Cortex of kidney (tissue), 1 donor: ENCODE measurements around the gene RALGAPA1.
"Not testable (repeated sequence)": the region's sequence is repeated elsewhere in the genome, so short reads cannot be mapped to it uniquely, and the experiment has no call there.

Experiments
- DNase-seq: peaks from one replicate; lab custom pipeline; 2025; lab: John Stamatoyannopoulos, UW

The RALGAPA1 gene

DNA sequence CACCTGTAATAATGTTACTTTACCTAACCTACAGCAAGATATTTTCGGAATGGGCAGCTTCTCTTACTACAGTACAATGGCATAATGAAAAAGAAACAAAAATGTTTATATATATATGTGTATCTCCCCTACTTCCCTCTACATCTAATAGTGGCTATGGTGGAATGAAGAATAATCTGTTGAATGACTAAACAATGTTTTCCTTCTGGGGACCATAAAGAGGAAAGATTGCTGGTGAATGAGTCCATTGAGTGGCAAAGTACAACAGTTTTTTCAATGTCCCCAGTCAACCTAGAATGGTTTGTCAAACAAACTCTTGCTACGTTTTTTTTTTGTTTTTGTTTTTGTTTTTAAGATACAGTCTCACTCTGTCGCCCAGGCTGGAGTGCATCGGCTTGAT is 47.2 kb downstream of the RALGAPA1 start:
- DNase-seq, result no peak

GRCh38 chr14:35760143-35760542 is 49.0 kb downstream of the RALGAPA1 start:
- DNase-seq, result no peak

- DNase-seq, result no peak
These were observed 50.5 kb downstream of the RALGAPA1 start for GRCh38 chr14:35758523-35759129.

DNA sequence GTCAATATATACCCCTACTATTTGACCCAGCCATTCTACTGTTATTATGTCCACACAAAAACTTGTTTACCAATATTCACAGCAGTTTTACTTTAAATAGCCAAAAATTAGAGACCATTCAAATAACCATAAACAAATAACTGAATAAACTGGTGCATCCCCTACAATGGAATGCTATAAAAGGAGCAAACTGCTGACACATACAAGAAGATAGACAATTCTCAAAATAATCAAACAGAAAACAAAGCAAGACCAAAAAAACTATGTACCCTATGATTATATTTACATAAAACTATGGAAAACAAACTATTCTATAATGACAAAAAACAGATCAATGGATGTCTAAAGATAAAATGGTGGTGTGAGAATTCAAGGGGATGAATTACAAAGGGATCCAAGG is 54.4 kb downstream of the RALGAPA1 start:
- DNase-seq, result no peak

DNA sequence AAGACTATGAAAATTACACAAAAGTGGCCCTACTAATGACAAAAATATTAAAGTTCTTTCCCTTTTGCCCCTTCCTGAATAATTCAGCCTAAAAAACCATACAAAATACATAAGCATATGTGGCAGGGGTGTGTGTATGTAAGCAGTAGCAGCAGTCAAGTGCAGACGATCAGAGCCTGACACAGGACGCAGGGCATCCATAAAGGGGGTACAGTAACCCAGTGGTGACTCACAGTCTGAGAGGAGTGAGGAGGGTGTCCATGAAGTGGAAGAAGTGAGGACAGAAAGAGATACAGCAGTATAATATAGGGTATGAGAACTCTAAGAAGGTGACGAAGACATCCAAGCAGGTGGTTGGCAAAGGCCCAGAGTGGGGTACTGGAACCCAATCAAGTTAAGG is 56.7 kb downstream of the RALGAPA1 start:
- DNase-seq, result no peak

DNA sequence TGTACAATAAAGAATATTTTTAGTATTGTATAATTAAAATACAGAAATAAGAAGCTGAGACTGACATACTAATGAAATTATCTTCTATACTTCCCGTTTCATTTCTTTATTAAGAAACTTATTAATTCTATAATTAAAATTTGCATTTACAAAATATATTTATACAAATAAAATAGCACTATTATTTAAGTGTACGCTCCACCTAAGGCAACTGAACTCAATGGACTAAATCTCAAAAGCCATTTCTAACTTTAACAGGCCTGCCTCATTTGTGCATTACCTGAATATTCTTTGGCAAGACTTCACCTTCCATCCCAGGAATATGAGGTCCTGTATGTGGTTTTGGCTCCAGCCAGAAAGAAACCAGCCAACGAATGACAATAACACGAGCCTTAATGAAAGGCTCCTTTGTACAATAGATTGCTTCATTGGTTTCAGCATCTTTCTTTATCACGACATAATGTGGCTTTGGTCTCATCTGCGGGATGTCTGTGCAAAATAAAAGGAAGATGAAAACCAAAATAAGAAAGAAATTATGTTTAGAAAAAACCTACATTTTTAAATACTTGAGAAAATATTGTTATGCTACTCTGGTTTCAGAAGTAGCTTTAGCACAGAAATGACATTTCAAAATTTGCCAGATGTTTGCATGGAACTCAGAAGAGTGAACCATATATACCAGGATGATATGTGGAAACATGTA is 58.7 kb downstream of the RALGAPA1 start:
- DNase-seq, result no peak

DNA sequence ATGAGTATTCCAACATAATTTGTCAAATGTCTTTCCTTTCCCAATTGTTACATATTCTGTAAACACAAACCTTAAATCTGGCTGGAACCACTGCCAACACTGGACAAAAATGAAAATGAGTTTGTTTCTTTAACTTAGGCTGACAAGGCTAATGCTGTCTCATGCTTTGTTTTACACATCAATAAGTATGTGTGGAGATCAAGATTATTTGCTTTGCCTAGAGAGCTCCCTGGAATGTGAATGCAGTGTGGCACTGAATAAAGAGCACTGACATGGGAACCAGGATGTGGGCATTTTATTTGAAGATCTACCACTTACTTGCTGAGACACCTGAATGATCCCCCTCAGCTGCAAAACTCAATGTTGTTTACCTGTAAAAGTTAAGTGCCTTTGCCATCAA is 61.7 kb downstream of the RALGAPA1 start:
- no peak for DNase-seq

- no peak for DNase-seq
These were observed 66.7 kb downstream of the RALGAPA1 start for GRCh38 chr14:35742442-35742841.

GRCh38 chr14:35742032-35742371 is 67.1 kb downstream of the RALGAPA1 start:
- DNase-seq, result no peak

DNA sequence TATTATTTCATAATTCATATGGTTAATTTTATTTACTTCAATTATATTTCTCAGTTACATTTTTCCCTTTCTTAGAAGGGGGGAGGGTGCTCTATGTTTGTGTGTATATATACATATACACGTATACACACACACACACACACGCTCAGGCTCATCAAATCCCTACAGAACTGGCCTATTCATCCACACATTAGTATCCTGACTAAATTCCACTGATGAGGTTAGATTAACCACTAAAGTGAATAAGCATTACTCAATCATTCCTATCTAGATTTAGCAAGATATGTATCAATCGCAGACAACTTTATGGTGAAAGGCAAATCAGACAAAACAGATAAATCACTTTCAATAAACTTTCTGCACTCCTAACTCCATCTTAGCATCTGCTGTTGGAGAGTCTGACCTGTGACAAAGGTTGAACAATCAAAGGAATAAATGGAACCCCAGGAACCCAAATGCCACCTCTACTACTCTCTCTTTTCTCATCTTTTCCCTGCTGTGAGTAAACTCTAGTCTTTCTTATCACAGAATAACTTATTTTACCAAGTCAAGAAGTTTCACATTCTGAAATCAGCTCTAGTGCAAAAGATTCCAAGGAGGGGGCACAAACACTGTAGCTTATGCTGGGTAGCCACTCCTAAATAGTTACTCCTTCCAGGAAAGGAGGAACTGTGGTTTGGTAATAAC is 67.6 kb downstream of the RALGAPA1 start:
- DNase-seq, result no peak

DNA sequence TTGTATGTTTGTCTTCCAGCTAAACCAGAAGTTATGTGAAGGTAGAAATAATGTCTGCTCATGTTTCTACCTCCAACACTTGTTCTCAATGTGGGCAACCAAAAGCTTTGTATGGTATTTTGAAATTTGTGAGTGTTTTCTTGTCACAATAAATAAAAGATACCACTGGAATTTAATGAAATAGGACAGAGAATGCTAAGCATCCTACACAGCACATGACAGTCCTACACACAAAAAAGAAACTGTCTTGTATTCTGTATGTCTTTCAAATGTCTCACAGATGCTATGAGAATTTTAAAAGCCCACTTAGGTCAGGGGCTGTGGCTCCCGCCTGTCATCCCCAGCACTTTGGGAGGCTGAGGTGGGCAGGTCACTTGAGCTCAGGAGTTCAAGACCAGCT is 68.9 kb downstream of the RALGAPA1 start:
- no peak for DNase-seq

DNA sequence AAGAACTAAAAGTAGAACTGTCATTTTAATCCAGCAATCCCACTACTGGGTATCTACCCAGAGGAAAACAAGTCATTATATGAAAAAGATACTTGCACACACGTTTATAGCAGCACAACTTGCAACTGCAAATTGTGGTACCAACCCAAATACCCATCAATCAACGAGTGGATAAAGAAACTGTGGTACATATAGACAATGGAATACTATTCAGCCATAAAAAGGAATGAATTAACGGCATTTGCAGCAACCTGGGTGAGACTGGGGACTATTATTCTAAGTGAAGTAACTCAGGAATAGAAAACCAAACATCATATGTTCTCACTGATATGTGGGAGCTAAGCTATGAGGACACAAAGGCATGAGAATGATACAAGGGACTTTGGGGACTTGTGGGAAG is 73.9 kb downstream of the RALGAPA1 start:
- DNase-seq, result not testable (repeated sequence)

- not testable (repeated sequence) for DNase-seq
These were observed 75.6 kb downstream of the RALGAPA1 start for GRCh38 chr14:35733510-35733909.

- no peak for DNase-seq
These were observed 78.2 kb downstream of the RALGAPA1 start for GRCh38 chr14:35730871-35731270.

DNA sequence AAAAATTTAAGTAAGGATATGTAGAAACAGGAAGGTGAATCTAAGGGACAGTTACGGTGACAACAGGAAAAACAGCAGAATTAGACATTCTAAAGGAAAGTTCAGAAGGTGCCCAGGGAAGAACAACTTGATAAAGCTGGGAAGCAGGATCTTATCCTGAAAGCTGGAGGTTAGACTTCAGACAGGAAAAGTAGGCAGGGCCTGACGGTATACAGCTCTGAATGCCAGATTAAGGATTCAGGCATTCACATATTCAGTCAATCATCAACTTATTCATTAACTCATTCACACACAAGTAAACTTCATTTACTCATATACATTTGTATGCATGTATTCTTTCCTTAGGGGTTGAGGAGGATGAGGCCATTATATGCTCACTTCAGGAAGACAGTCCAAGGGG is 81.3 kb downstream of the RALGAPA1 start:
- no peak for DNase-seq

- no peak for DNase-seq
These were observed 83.2 kb downstream of the RALGAPA1 start for GRCh38 chr14:35725930-35726329.

DNA sequence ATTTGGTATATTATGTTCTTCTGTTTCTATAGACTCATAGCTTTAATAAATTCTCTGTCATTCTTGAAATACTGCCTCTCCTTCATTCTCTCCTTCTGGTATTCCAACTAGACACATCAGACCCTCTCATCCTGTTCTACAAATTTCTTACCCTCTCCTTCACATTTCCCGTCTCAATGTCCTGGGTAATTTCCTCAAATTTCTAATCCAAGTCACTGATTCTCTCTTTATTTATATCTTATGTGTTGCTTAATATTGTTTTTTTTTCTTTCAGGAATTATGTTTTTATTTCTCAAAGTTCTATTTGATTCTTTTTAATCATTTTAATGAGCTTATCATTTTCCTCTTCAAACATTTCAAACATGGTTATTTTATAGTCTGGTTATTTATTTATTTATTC is 94.0 kb downstream of the RALGAPA1 start:
- DNase-seq, result no peak

GRCh38 chr14:35712466-35712865 is 96.6 kb downstream of the RALGAPA1 start:
- no peak for DNase-seq

DNA sequence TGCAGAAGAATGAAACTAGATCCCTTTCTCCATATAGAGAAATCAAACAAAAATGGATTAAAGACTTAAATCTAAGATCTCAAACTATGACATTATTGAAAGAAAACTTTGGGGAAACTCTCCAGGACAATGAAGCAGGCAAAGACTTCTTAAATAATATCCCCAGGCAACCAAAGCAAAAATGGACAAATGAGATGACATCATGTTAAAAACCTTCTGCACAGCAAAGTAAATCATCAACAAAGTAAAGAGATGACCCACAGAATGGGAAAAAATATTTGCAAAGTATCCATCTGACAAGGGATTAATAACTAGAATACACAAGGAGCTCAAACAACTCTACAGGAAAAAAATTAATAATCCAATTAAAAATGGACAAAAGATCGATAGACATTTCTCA is 101.0 kb downstream of the RALGAPA1 start:
- DNase-seq, result no peak

GRCh38 chr14:35705636-35706035 is 103.5 kb downstream of the RALGAPA1 start:
- no peak for DNase-seq

DNA sequence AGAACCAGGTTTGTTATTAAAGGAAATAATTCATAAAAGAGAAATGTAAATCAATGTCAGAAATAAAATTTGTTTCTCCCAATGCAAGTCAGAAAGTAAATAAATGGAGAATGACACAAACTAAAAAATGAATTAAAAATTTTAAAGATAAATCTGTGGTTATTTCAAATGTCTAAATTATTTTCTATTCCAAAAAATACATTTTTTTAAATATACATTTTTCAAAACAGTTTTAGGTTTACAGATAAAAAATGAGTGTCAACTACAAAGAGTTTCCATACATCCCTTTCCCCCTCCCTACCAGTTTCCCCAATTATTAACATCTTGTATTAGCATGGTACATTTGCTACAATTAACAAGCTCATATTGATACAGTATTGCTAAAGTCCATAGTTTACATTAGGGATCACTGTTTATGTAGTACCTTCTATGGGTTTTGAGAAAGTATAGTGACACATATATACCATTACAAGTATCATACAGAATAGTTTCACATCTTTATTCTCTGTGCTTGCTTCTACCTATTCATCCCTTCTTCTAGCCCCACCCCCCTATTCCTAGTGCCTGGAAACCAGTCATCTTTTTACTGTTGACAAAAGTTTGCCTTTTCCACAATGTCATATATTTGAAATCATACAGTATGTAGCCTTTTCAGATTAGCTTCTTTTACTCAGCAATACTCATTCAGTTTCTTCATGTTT is 104.2 kb downstream of the RALGAPA1 start:
- no peak for DNase-seq

DNA sequence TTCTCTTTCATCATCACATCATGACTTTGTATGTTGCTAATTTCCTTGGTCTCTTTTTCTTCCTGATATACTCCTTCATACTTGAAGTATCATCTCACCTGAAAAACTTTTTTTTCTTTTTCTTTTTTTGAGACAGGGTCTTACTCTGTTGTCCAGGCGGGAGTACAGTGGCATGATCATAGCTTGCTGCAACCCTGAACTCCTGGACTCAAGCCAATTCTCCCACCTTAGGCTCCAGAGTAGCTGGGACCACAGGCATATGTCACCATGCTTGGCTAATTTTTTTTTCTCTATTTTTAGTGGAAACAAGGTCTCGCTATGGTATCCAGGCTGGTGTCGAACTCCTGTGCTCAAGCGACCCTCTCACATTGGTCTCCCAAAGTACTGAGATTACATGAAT is 107.6 kb downstream of the RALGAPA1 start:
- DNase-seq, result no peak
